Left lung (tissue), 10 donors: ENCODE data around the gene PITPNM2. TPM values are rescaled to one million over a fixed set of nuclear protein-coding genes. Genes with fewer than 3 reads are reported as not detected.

Source experiments
- ATAC-seq: fragments of 200-7000 bp; cut with Tn5 transposase; one replicate; pipeline ENCODE4 v1.9.1; 2020; ENCODE audit warnings: moderate library complexity
- DNase-seq, 4 donors: peaks; one replicate each; pipeline ENCODE4 v3.0.0-alpha.2; 2013 to 2020
- H3K27ac ChIP-seq, 2 donors: fragments of 200-600 bp; sonication (generic) in 1 of 2; one replicate each; pipeline versions ENCODE4 v1.5.0 to v1.8.0; 2020 to 2021
- H3K27me3 ChIP-seq, 2 donors: fragments of 200-600 bp; sonication (generic) in 1 of 2; one replicate each; pipeline versions ENCODE4 v1.5.0 to v1.8.0; 2020 to 2021
- H3K36me3 ChIP-seq, 2 donors: fragments of 200-600 bp; sonication (generic) in 1 of 2; one replicate each; pipeline versions ENCODE4 v1.5.0 to v1.8.0; 2020 to 2021
- H3K4me1 ChIP-seq, 2 donors: fragments of 200-600 bp; one replicate each; pipeline ENCODE4 v1.8.0; 2021
- H3K4me3 ChIP-seq, 2 donors: fragments of 200-600 bp; sonication (generic) in 1 of 2; one replicate each; pipeline versions ENCODE4 v1.5.0 to v1.8.0; 2020 to 2021; ENCODE audit warnings: mild to moderate bottlenecking in 1 of 2
- H3K9me3 ChIP-seq, 2 donors: fragments of 200-600 bp; sonication (generic) in 1 of 2; one replicate each; pipeline versions ENCODE4 v1.5.0 to v1.8.0; 2020 to 2021
- CTCF ChIP-seq, 2 donors: fragments of 200-600 bp; sonication (generic) in 1 of 2; IDR thresholded peaks; one replicate each; pipeline versions ENCODE4 v1.5.0 to v1.8.0; 2021; ENCODE audit warnings: antibody characterized with exemption in 2 of 2
- intact Hi-C, 2 donors: fragments of 100-400 bp; cut with DNase I; formaldehyde crosslinking; loops; one replicate each; pipeline versions ENCODE4 v1.11.2 to v1.14.2; 2022
- polyA plus RNA-seq, 6 donors: library from polyadenylated mRNA; unstranded; fragments of 120-200 nt; gene quantifications; one replicate each; pipeline ENCODE4 v1.2.1, GENCODE V29; 2013; ENCODE audit not compliant: insufficient read length in 6 of 6
- total RNA-seq, 2 donors: library from RNA; stranded (reverse); fragmentation: NEBNext Ultra II Directional; extraction: Animal tissue kit (Norgen Biotek cat#: 25700); gene quantifications; one replicate each; pipeline ENCODE4 v1.2.1, GENCODE V29; 2021
- donor health status: DM: no; HTN: yes; CAD: no.
- donor health status: DM: no; HTN: no; CAD: no.

PITPNM2 gene
- total and polyA plus RNA-seq, 8 donors, result 11.3 to 30.8 (median 14.5) TPM

- no peaks in the 10 kb centered on the region for H3K36me3 ChIP-seq
- no peaks in the 10 kb centered on the region for H3K9me3 ChIP-seq
- H3K4me3 ChIP-seq, result no peak overlapping the region
- ATAC-seq (no peak), DNase-seq (no peak)
- no peaks in the 10 kb centered on the region for H3K27me3 ChIP-seq
- no peak for TF ChIP-seq CTCF (IDR thresholded peaks at IDR 0.05)
- peaks cover 14 to 68% of the 10 kb centered on the region in 2 donors for H3K4me1 ChIP-seq
- peak overlapping the region in 1 of 2 donors; percentile 77 for H3K27ac ChIP-seq
- intact Hi-C loops, result no loop called here
These were observed 41.5 kb downstream of the PITPNM2 start for GRCh38 chr12:123109319-123109772.

GRCh38 chr12:123108682-123109066 is 42.2 kb downstream of the PITPNM2 start:
- no peak for DNase-seq
- Histone ChIP-seq H3K4me3 (no peak overlapping the region), H3K9me3 (no peaks in the 10 kb centered on the region), H3K36me3 (no peaks in the 10 kb centered on the region), H3K27ac (peak overlapping the region in 1 of 2 donors; percentile 77), H3K27me3 (no peaks in the 10 kb centered on the region), H3K4me1 (peaks cover 14 to 61% of the 10 kb centered on the region in 2 donors)
- ATAC-seq, result no peak
- intact Hi-C loops, result no loop called here
- no peak for TF ChIP-seq CTCF (IDR thresholded peaks at IDR 0.05)

GRCh38 chr12:123107926-123108681 is 42.8 kb downstream of the PITPNM2 start:
- Histone ChIP-seq H3K4me3 (no peak overlapping the region), H3K27me3 (no peaks in the 10 kb centered on the region), H3K27ac (peak overlapping the region; percentile 62 to 77), H3K4me1 (peaks cover 14 to 56% of the 10 kb centered on the region in 2 donors), H3K36me3 (no peaks in the 10 kb centered on the region), H3K9me3 (no peaks in the 10 kb centered on the region)
- intact Hi-C loops, result no loop called here
- DNase-seq (no peak), ATAC-seq (no peak)
- no peak for TF ChIP-seq CTCF (IDR thresholded peaks at IDR 0.05)

GRCh38 chr12:123106640-123107359 is 44.1 kb downstream of the PITPNM2 start:
- TF ChIP-seq CTCF (IDR thresholded peaks at IDR 0.05), result no peak
- intact Hi-C loops, result no loop called here
- Histone ChIP-seq H3K36me3 (no peaks in the 10 kb centered on the region), H3K4me3 (no peak overlapping the region), H3K27me3 (no peaks in the 10 kb centered on the region), H3K27ac (peak overlapping the region; percentile 62 to 77), H3K4me1 (peaks cover 14 to 59% of the 10 kb centered on the region in 2 donors), H3K9me3 (no peaks in the 10 kb centered on the region)
- ATAC-seq (peak; percentile 50), DNase-seq (peak in 1 of 4 donors; percentile 57)

- H3K27ac ChIP-seq, result peak overlapping the region; percentile 62 to 77
- ATAC-seq (no peak), DNase-seq (no peak)
- peaks cover 14 to 69% of the 10 kb centered on the region in 2 donors for H3K4me1 ChIP-seq
- H3K4me3 ChIP-seq, result peak overlapping the region in 1 of 2 donors; percentile 29
- H3K27me3 ChIP-seq, result no peaks in the 10 kb centered on the region
- H3K9me3 ChIP-seq, result no peaks in the 10 kb centered on the region
- intact Hi-C loops, result no loop called here
- TF ChIP-seq CTCF (IDR thresholded peaks at IDR 0.05), result no peak
- H3K36me3 ChIP-seq, result no peaks in the 10 kb centered on the region
These were observed 45.6 kb downstream of the PITPNM2 start for GRCh38 chr12:123105211-123105826.
